Left hindlimb (tissue), 1 donor: Measurements from ENCODE around the gene DDO.
"Not testable (repeated sequence)": the region's sequence is repeated elsewhere in the genome, so short reads cannot be mapped to it uniquely, and the experiment has no call there.

ENCODE experiments used
- DNase-seq: peaks from one replicate; pipeline ENCODE4 v3.0.0-alpha.2; 2018

Gene DDO

GRCh38 chr6:110366975-110367374 is 48.4 kb downstream of the DDO start:
- no peak for DNase-seq

- DNase-seq: no peak
These were observed 49.1 kb downstream of the DDO start for GRCh38 chr6:110366256-110366655.

GRCh38 chr6:110364364-110365105 is 50.8 kb downstream of the DDO start:
- DNase-seq: no peak

GRCh38 chr6:110363748-110364147 is 51.6 kb downstream of the DDO start:
- no peak for DNase-seq

- DNase-seq: no peak
These were observed 54.7 kb downstream of the DDO start for GRCh38 chr6:110360676-110361075.

GRCh38 chr6:110359556-110359955 is 55.8 kb downstream of the DDO start:
- no peak for DNase-seq

GRCh38 chr6:110358553-110359160 is 56.7 kb downstream of the DDO start:
- DNase-seq: no peak

GRCh38 chr6:110357664-110358552 is 57.5 kb downstream of the DDO start, which contains the start of gene METTL24:
METTL24 (minus strand) TSS chr6:110358349; CDS start chr6:110358272, 77 bp downstream.
- DNase-seq: no peak

- no peak for DNase-seq
These were observed 58.1 kb downstream of the DDO start for GRCh38 chr6:110357298-110357663.

GRCh38 chr6:110356778-110357177 is 58.6 kb downstream of the DDO start:
- no peak for DNase-seq

GRCh38 chr6:110355727-110356126 is 59.6 kb downstream of the DDO start:
- no peak for DNase-seq

GRCh38 chr6:110355022-110355421 is 60.4 kb downstream of the DDO start:
- no peak for DNase-seq

- DNase-seq: no peak
These were observed 61.2 kb downstream of the DDO start for GRCh38 chr6:110354153-110354552.

GRCh38 chr6:110353457-110354001 is 61.8 kb downstream of the DDO start:
- no peak for DNase-seq

GRCh38 chr6:110352563-110353262 is 62.7 kb downstream of the DDO start:
- no peak for DNase-seq

- no peak for DNase-seq
These were observed 63.4 kb downstream of the DDO start for GRCh38 chr6:110351986-110352385.

GRCh38 chr6:110351546-110351945 is 63.8 kb downstream of the DDO start:
- DNase-seq: no peak

GRCh38 chr6:110350593-110350992 is 64.8 kb downstream of the DDO start:
- DNase-seq: not testable (repeated sequence)

GRCh38 chr6:110348961-110349690 is 66.2 kb downstream of the DDO start:
- no peak for DNase-seq

GRCh38 chr6:110345025-110345424 is 70.3 kb downstream of the DDO start:
- DNase-seq: no peak

- DNase-seq: no peak
These were observed 72.6 kb downstream of the DDO start for GRCh38 chr6:110342759-110343158.
